HepG2 (cell line): ENCODE results near the gene LSR. TPM values are rescaled to one million over a fixed set of nuclear protein-coding genes. Genes with fewer than 3 reads are reported as not detected.

Source experiments
- EZH2 ChIP-seq: conservative IDR thresholded peaks from 2 replicates; pipeline ENCODE4 v1.6.1; 2012; ENCODE audit warnings: mild to moderate bottlenecking, low read depth, low read length, moderate library complexity
- FOXA3 ChIP-seq: IDR thresholded peaks from 2 replicates; pipeline ENCODE4 v1.6.1; 2016; ENCODE audit warnings: missing genetic modification reagents, missing compliant biosample characterization
- FOXK2 ChIP-seq: fragments of 450-650 bp; IDR thresholded peaks from 2 replicates; pipeline ENCODE4 v1.6.1; 2016
- SATB2 ChIP-seq: sonication (generic); formaldehyde crosslinking; IDR thresholded peaks from 2 replicates; pipeline ENCODE4 v1.5.0; 2020; ENCODE audit warnings: missing genetic modification reagents
- TCF12 ChIP-seq, 2 experiments: fragments of 450-650 bp in 1 of 2; sonication (generic) in 1 of 2; formaldehyde crosslinking in 1 of 2; IDR thresholded peaks; 2 replicates each; pipeline versions ENCODE4 v1.6.1 to v1.8.0; 2017 to 2022; ENCODE audit warnings: antibody characterized with exemption in 1 of 2, mild to moderate bottlenecking in 1 of 2, missing genetic modification reagents in 1 of 2, moderate library complexity in 1 of 2
- ZFP41 ChIP-seq: sonication (generic); formaldehyde crosslinking; IDR thresholded peaks from 2 replicates; pipeline ENCODE4 v1.4.0; 2020; ENCODE audit warnings: mild to moderate bottlenecking, missing genetic modification reagents, borderline replicate concordance
- ZFY ChIP-seq: sonication (generic); formaldehyde crosslinking; IDR thresholded peaks from 2 replicates; pipeline ENCODE4 v1.4.0; 2020; ENCODE audit warnings: missing genetic modification reagents
- ZMYM2 ChIP-seq: sonication (generic); formaldehyde crosslinking; IDR thresholded peaks from 2 replicates; pipeline ENCODE4 v1.8.0; 2022; ENCODE audit warnings: mild to moderate bottlenecking, missing genetic modification reagents
- ZNF274 ChIP-seq: sonication (generic); formaldehyde crosslinking; IDR thresholded peaks from 2 replicates; pipeline ENCODE4 v1.5.1; 2020; ENCODE audit warnings: mild to moderate bottlenecking, missing genetic modification reagents
- ZNF317 ChIP-seq: sonication (generic); formaldehyde crosslinking; IDR thresholded peaks from 2 replicates; pipeline ENCODE4 v1.5.0; 2020; ENCODE audit warnings: mild to moderate bottlenecking, missing genetic modification reagents
- ZNF567 ChIP-seq: sonication (generic); formaldehyde crosslinking; IDR thresholded peaks from 2 replicates; pipeline ENCODE4 v1.8.1; 2023; ENCODE audit warnings: mild to moderate bottlenecking, missing genetic modification reagents, borderline replicate concordance
- ZSCAN31 ChIP-seq: sonication (generic); formaldehyde crosslinking; IDR thresholded peaks from 2 replicates; pipeline ENCODE4 v1.5.0; 2020; ENCODE audit warnings: low read depth, mild to moderate bottlenecking, missing genetic modification reagents
- polyA plus RNA-seq, 8 experiments: library from polyadenylated mRNA; depleted of rRNA in 3 of 8; stranded (reverse) in 7 of 8; unstranded in 1 of 8; fragments of >200 nt; fragmentation: Illumina TruSeq in 4 of 8; extraction: Trizol in 4 of 8; gene quantifications; 2 replicates each; pipeline versions ENCODE4 v1.2.1 to v1.2.3, GENCODE V29; 2011 to 2016; ENCODE audit warnings: low read depth in 4 of 8, missing spikeins in 1 of 8, mixed read lengths in 1 of 8; ENCODE audit not compliant: insufficient read depth in 1 of 8
- total RNA-seq, 5 experiments: library from RNA; depleted of rRNA; stranded (reverse); fragments of >200 nt; fragmentation: Illumina TruSeq; extraction: Trizol; gene quantifications; 2 replicates each; pipeline ENCODE4 v1.2.3, GENCODE V29; 2016; ENCODE audit warnings: low read depth in 1 of 5
- TF ChIP-seq, protein P1 (sequence below): sonication (generic); formaldehyde crosslinking; IDR thresholded peaks from 2 replicates; pipeline ENCODE4 v1.5.0; 2020; ENCODE audit warnings: mild to moderate bottlenecking, missing genetic modification reagents, borderline replicate concordance
- TF ChIP-seq, protein P2 (sequence below): IDR thresholded peaks from 2 replicates; pipeline ENCODE4 v1.6.1; 2018; ENCODE audit warnings: missing genetic modification reagents, mild to moderate bottlenecking, missing compliant biosample characterization
- TF ChIP-seq, protein P3 (sequence below): sonication (generic); formaldehyde crosslinking; IDR thresholded peaks from 2 replicates; pipeline ENCODE4 v1.4.0; 2020; ENCODE audit warnings: low read depth, mild to moderate bottlenecking, missing genetic modification reagents
- TF ChIP-seq, protein P4 (sequence below): sonication (generic); formaldehyde crosslinking; IDR thresholded peaks from 2 replicates; pipeline ENCODE4 v1.5.1; 2020; ENCODE audit warnings: mild to moderate bottlenecking, missing genetic modification reagents, borderline replicate concordance

Gene LSR
- total and polyA plus RNA-seq, 2 of the 13 experiments (the other 11 are each of a cell fraction or from before 2014, with no cell fraction given) = 29.2 to 79.2 TPM

DNA sequence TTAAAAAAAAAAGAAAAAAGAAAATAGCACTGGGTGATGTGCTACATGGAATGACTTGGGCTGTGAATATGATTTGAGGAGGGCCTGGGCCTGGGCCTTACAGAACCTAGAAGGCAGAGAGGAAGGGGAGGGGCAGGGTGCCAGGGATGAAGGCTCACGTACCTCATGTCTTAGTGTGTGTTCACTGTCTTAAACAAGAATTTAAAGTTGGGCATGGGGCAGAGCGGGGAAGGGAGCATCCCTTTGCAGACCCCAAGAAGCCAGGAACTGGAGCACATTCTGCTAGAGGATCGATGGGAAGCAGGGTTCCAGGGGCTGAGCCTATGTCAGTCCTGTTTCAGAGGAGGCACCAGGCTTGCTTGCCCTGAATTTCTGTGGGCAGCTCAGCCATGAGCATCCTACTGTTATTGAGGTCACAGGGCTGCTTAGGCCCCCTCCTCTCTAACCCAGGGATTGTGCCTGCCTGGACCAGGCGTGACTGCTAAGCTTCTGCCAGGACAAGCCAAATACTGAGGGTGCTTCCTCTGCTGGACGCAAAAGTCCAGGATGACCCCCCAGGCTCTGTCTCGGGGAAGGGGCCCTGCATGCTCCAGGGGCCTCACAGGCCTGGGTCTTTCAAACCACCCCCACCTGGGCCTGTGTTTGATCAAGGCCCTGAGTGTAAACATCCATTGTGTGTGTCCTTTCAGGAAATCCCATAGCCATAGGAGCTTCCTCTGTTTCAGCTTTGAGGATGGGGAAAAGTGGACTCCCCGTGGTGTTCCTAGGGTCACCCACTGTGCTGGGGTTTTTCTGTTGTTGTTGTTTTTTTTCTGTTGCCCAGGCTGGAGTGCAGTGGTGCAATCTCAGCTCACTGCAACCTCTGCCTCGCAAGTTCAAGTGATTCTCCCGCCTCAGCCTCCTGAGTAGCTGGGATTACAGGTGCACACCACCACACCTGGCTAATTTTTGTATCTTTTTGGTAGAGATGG is 4.8 kb downstream of the LSR start (continued):
- TF ChIP-seq, protein P1, sequence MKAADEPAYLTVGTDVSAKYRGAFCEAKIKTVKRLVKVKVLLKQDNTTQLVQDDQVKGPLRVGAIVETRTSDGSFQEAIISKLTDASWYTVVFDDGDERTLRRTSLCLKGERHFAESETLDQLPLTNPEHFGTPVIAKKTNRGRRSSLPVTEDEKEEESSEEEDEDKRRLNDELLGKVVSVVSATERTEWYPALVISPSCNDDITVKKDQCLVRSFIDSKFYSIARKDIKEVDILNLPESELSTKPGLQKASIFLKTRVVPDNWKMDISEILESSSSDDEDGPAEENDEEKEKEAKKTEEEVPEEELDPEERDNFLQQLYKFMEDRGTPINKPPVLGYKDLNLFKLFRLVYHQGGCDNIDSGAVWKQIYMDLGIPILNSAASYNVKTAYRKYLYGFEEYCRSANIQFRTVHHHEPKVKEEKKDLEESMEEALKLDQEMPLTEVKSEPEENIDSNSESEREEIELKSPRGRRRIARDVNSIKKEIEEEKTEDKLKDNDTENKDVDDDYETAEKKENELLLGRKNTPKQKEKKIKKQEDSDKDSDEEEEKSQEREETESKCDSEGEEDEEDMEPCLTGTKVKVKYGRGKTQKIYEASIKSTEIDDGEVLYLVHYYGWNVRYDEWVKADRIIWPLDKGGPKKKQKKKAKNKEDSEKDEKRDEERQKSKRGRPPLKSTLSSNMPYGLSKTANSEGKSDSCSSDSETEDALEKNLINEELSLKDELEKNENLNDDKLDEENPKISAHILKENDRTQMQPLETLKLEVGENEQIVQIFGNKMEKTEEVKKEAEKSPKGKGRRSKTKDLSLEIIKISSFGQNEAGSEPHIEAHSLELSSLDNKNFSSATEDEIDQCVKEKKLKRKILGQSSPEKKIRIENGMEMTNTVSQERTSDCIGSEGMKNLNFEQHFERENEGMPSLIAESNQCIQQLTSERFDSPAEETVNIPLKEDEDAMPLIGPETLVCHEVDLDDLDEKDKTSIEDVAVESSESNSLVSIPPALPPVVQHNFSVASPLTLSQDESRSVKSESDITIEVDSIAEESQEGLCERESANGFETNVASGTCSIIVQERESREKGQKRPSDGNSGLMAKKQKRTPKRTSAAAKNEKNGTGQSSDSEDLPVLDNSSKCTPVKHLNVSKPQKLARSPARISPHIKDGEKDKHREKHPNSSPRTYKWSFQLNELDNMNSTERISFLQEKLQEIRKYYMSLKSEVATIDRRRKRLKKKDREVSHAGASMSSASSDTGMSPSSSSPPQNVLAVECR = peak; percentile 72; the same call in 1 of the 2 replicates
- no peak for TF ChIP-seq ZNF274 (CRISPR knock-in tag)
- peak; percentile 68 for TF ChIP-seq ZFY (CRISPR knock-in tag)
- no peak for TF ChIP-seq ZSCAN31 (CRISPR knock-in tag)
- TF ChIP-seq, protein P2, sequence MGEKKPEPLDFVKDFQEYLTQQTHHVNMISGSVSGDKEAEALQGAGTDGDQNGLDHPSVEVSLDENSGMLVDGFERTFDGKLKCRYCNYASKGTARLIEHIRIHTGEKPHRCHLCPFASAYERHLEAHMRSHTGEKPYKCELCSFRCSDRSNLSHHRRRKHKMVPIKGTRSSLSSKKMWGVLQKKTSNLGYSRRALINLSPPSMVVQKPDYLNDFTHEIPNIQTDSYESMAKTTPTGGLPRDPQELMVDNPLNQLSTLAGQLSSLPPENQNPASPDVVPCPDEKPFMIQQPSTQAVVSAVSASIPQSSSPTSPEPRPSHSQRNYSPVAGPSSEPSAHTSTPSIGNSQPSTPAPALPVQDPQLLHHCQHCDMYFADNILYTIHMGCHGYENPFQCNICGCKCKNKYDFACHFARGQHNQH (CRISPR knock-in tag) = peak; percentile 52; the same call in 1 of the 2 replicates
- 0 out of 2 replicates have a peak, but pooled peaks have one; percentile 50 for TF ChIP-seq ZMYM2 (CRISPR knock-in tag)
- no peak for TF ChIP-seq ZFP41 (CRISPR knock-in tag)
- TF ChIP-seq FOXK2 = peak; percentile 37; the same call in 1 of the 2 replicates
- TF ChIP-seq, protein P3, sequence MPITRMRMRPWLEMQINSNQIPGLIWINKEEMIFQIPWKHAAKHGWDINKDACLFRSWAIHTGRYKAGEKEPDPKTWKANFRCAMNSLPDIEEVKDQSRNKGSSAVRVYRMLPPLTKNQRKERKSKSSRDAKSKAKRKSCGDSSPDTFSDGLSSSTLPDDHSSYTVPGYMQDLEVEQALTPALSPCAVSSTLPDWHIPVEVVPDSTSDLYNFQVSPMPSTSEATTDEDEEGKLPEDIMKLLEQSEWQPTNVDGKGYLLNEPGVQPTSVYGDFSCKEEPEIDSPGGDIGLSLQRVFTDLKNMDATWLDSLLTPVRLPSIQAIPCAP (CRISPR knock-in tag) = no peak
- peak; percentile 94 for TF ChIP-seq FOXA3
- no peak for TF ChIP-seq TCF12 (IDR thresholded peaks at IDR 0.05)
- no peak for TF ChIP-seq TCF12 (CRISPR knock-in tag; IDR thresholded peaks at IDR 0.05)
- TF ChIP-seq SATB2 = no peak
- no peak for TF ChIP-seq EZH2
- TF ChIP-seq ZNF317 (CRISPR knock-in tag) = peak; percentile 57
- TF ChIP-seq, protein P4, sequence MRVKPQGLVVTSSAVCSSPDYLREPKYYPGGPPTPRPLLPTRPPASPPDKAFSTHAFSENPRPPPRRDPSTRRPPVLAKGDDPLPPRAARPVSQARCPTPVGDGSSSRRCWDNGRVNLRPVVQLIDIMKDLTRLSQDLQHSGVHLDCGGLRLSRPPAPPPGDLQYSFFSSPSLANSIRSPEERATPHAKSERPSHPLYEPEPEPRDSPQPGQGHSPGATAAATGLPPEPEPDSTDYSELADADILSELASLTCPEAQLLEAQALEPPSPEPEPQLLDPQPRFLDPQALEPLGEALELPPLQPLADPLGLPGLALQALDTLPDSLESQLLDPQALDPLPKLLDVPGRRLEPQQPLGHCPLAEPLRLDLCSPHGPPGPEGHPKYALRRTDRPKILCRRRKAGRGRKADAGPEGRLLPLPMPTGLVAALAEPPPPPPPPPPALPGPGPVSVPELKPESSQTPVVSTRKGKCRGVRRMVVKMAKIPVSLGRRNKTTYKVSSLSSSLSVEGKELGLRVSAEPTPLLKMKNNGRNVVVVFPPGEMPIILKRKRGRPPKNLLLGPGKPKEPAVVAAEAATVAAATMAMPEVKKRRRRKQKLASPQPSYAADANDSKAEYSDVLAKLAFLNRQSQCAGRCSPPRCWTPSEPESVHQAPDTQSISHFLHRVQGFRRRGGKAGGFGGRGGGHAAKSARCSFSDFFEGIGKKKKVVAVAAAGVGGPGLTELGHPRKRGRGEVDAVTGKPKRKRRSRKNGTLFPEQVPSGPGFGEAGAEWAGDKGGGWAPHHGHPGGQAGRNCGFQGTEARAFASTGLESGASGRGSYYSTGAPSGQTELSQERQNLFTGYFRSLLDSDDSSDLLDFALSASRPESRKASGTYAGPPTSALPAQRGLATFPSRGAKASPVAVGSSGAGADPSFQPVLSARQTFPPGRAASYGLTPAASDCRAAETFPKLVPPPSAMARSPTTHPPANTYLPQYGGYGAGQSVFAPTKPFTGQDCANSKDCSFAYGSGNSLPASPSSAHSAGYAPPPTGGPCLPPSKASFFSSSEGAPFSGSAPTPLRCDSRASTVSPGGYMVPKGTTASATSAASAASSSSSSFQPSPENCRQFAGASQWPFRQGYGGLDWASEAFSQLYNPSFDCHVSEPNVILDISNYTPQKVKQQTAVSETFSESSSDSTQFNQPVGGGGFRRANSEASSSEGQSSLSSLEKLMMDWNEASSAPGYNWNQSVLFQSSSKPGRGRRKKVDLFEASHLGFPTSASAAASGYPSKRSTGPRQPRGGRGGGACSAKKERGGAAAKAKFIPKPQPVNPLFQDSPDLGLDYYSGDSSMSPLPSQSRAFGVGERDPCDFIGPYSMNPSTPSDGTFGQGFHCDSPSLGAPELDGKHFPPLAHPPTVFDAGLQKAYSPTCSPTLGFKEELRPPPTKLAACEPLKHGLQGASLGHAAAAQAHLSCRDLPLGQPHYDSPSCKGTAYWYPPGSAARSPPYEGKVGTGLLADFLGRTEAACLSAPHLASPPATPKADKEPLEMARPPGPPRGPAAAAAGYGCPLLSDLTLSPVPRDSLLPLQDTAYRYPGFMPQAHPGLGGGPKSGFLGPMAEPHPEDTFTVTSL (CRISPR knock-in tag) = peak; percentile 31; the same call in 1 of the 2 replicates
- no peak for TF ChIP-seq ZNF567
